ENCODE measurements around the gene TCAP. TPM values are rescaled to one million over a fixed set of nuclear protein-coding genes. Genes with fewer than 3 reads are reported as not detected.

The TCAP gene
- total RNA-seq, 4 donors from 2014 or later = 0.19 to 1.7 (median 0.60) TPM; not detected in 1

GRCh38 chr17:39651923-39652586 is 13.1 kb upstream of the TCAP start:
- no peak for ATAC-seq (ENCODE audit: low FRiP score)
- DNase-seq (ENCODE audit: low spot score) = no peak
- no peak for TF ChIP-seq CTCF (IDR thresholded peaks at IDR 0.05)

GRCh38 chr17:39652587-39653315 is 12.4 kb upstream of the TCAP start:
- no peak for TF ChIP-seq CTCF (IDR thresholded peaks at IDR 0.05)
- ATAC-seq (ENCODE audit: low FRiP score) = no peak

GRCh38 chr17:39653316-39653661 is 11.9 kb upstream of the TCAP start:
- ATAC-seq (ENCODE audit: low FRiP score) (no peak), DNase-seq (ENCODE audit: low spot score) (no peak)
- no peak for TF ChIP-seq CTCF (IDR thresholded peaks at IDR 0.05)

More at GRCh38 chr17:39652587-39653315, 12.4 kb upstream of the TCAP start:
- no peak for DNase-seq (ENCODE audit: low spot score)

GRCh38 chr17:39653662-39654331 is 11.4 kb upstream of the TCAP start:
- ATAC-seq (ENCODE audit: low FRiP score) (no peak), DNase-seq (ENCODE audit: low spot score) (peak; percentile 77)
- TF ChIP-seq CTCF (IDR thresholded peaks at IDR 0.05) = peak in 1 of 3 donors; percentile 48

GRCh38 chr17:39655105-39655504 is 10.0 kb upstream of the TCAP start:
- DNase-seq (ENCODE audit: low spot score) (no peak), ATAC-seq (ENCODE audit: low FRiP score) (no peak)
- no peak for TF ChIP-seq CTCF (IDR thresholded peaks at IDR 0.05)

GRCh38 chr17:39658346-39658745 is 6.8 kb upstream of the TCAP start:
- ATAC-seq (ENCODE audit: low FRiP score) = no peak
- no peak for TF ChIP-seq CTCF (IDR thresholded peaks at IDR 0.05)
- no peak for DNase-seq (ENCODE audit: low spot score)

All from omental fat pad (tissue), 4 donors.